Measurements from ENCODE around the gene PLXDC1. TPM values are rescaled to one million over a fixed set of nuclear protein-coding genes. Genes with fewer than 3 reads are reported as not detected.

PLXDC1 gene
- total and polyA plus RNA-seq, 3 experiments from 2014 or later, result 2.5 to 10.3 (median 2.9) TPM

- H3K4me1 Mint-ChIP-seq, result no peaks in the 10 kb centered on the region
- no peaks in the 10 kb centered on the region for H3K4me1 ChIP-seq (ENCODE audit: insufficient read depth, low read length)
- no peaks in the 10 kb centered on the region for H3K27me3 ChIP-seq (ENCODE audit: insufficient read depth, low read length, poor library complexity, severe bottlenecking)
- no peak overlapping the region for H3K27ac Mint-ChIP-seq
- H3K27me3 Mint-ChIP-seq, result no peaks in the 10 kb centered on the region
- H3K9me3 Mint-ChIP-seq, result no peaks in the 10 kb centered on the region
- H3K4me3 Mint-ChIP-seq, result no peak overlapping the region
- H3K36me3 ChIP-seq (ENCODE audit: insufficient read depth, low read length), result no peaks in the 10 kb centered on the region
- ChIA-PET CTCF (interaction anchor here (0.7 to 0.9 kb wide), 2 partner anchors 11 to 73 kb away, joined by 4 read pairs; no protein-coding TSS in a partner anchor), POLR2A (no interaction called here)
- no peaks in the 10 kb centered on the region for H3K9me3 ChIP-seq (ENCODE audit: low read length)
- peaks cover 0 to 36% (median 9%) of the 10 kb centered on the region in 3 donors for H3K36me3 Mint-ChIP-seq
- H3K4me3 ChIP-seq (ENCODE audit: low read length), result no peak overlapping the region
- no peak for DNase-seq
- H3K27ac ChIP-seq (ENCODE audit: low read depth, low read length), result no peak overlapping the region
Observed at GRCh38 chr17:39080421-39081078, 70.9 kb downstream of the PLXDC1 start.

- no peaks in the 10 kb centered on the region for H3K36me3 ChIP-seq (ENCODE audit: insufficient read depth, low read length)
- no peaks in the 10 kb centered on the region for H3K9me3 Mint-ChIP-seq
- H3K27ac Mint-ChIP-seq, result no peak overlapping the region
- H3K4me3 ChIP-seq (ENCODE audit: low read length), result no peak overlapping the region
- peaks cover 4 to 38% (median 9%) of the 10 kb centered on the region in 3 donors for H3K36me3 Mint-ChIP-seq
- H3K27ac ChIP-seq (ENCODE audit: low read depth, low read length), result no peak overlapping the region
- H3K9me3 ChIP-seq (ENCODE audit: low read length), result no peaks in the 10 kb centered on the region
- H3K4me1 ChIP-seq (ENCODE audit: insufficient read depth, low read length), result no peaks in the 10 kb centered on the region
- no peak for DNase-seq
- no peaks in the 10 kb centered on the region for H3K27me3 Mint-ChIP-seq
- H3K4me1 Mint-ChIP-seq, result no peaks in the 10 kb centered on the region
- no peaks in the 10 kb centered on the region for H3K27me3 ChIP-seq (ENCODE audit: insufficient read depth, low read length, poor library complexity, severe bottlenecking)
- ChIA-PET CTCF (interaction anchor here (0.7 to 0.9 kb wide), 2 partner anchors 12 to 74 kb away, joined by 4 read pairs; no protein-coding TSS in a partner anchor), POLR2A (no interaction called here)
- no peak overlapping the region for H3K4me3 Mint-ChIP-seq
Observed at GRCh38 chr17:39079836-39080235, 71.6 kb downstream of the PLXDC1 start.

- ChIA-PET CTCF (interaction anchor here (1.1 kb wide), 1 partner anchor 75 kb away, joined by 5 read pairs; no protein-coding TSS in a partner anchor), POLR2A (interaction anchor here (0.5 kb wide), 1 partner anchor 82 kb away, joined by 9 read pairs; no protein-coding TSS in a partner anchor)
- H3K36me3 Mint-ChIP-seq, result peaks cover 4 to 40% (median 5%) of the 10 kb centered on the region in 3 donors
- DNase-seq, result no peak
- Histone ChIP-seq H3K27me3 (ENCODE audit: insufficient read depth, low read length, poor library complexity, severe bottlenecking) (no peaks in the 10 kb centered on the region), H3K27ac (ENCODE audit: low read depth, low read length) (no peak overlapping the region), H3K4me3 (ENCODE audit: low read length) (no peak overlapping the region), H3K36me3 (ENCODE audit: insufficient read depth, low read length) (no peaks in the 10 kb centered on the region), H3K4me1 (ENCODE audit: insufficient read depth, low read length) (no peaks in the 10 kb centered on the region), H3K9me3 (ENCODE audit: low read length) (no peaks in the 10 kb centered on the region)
- H3K27ac Mint-ChIP-seq, result peak overlapping the region in 1 of 8 donors; percentile 61
- H3K27me3 Mint-ChIP-seq, result no peaks in the 10 kb centered on the region
- H3K9me3 Mint-ChIP-seq, result no peaks in the 10 kb centered on the region
- no peak overlapping the region for H3K4me3 Mint-ChIP-seq
- no peaks in the 10 kb centered on the region for H3K4me1 Mint-ChIP-seq
Observed at GRCh38 chr17:39077866-39078265, 73.6 kb downstream of the PLXDC1 start.

- Histone ChIP-seq H3K27ac (ENCODE audit: low read depth, low read length) (no peak overlapping the region), H3K36me3 (ENCODE audit: insufficient read depth, low read length) (no peaks in the 10 kb centered on the region), H3K4me1 (ENCODE audit: insufficient read depth, low read length) (no peaks in the 10 kb centered on the region), H3K9me3 (ENCODE audit: low read length) (no peaks in the 10 kb centered on the region), H3K4me3 (ENCODE audit: low read length) (no peak overlapping the region), H3K27me3 (ENCODE audit: insufficient read depth, low read length, poor library complexity, severe bottlenecking) (no peaks in the 10 kb centered on the region)
- Mint-ChIP-seq H3K4me1 (no peaks in the 10 kb centered on the region), H3K4me3 (no peak overlapping the region), H3K9me3 (no peaks in the 10 kb centered on the region), H3K27ac (no peak overlapping the region), H3K36me3 (peaks cover 4 to 37% (median 4%) of the 10 kb centered on the region in 3 donors), H3K27me3 (no peaks in the 10 kb centered on the region)
- DNase-seq, result no peak
- ChIA-PET CTCF (interaction anchor here (1.0 to 1.1 kb wide), 2 partner anchors 15 to 76 kb away, joined by 3 to 5 read pairs; no protein-coding TSS in a partner anchor), POLR2A (no interaction called here)
Observed at GRCh38 chr17:39077252-39077651, 74.2 kb downstream of the PLXDC1 start.

- no peaks in the 10 kb centered on the region for H3K9me3 ChIP-seq (ENCODE audit: low read length)
- H3K4me3 ChIP-seq (ENCODE audit: low read length), result no peak overlapping the region
- H3K27ac ChIP-seq (ENCODE audit: low read depth, low read length), result no peak overlapping the region
- Mint-ChIP-seq H3K4me1 (peaks cover 0 to under 1% (median 0%) of the 10 kb centered on the region in 3 donors), H3K4me3 (no peak overlapping the region), H3K27ac (no peak overlapping the region), H3K9me3 (no peaks in the 10 kb centered on the region), H3K27me3 (no peaks in the 10 kb centered on the region), H3K36me3 (peaks cover 4 to 38% (median 4%) of the 10 kb centered on the region in 3 donors)
- no peaks in the 10 kb centered on the region for H3K4me1 ChIP-seq (ENCODE audit: insufficient read depth, low read length)
- no peak for DNase-seq
- no peaks in the 10 kb centered on the region for H3K27me3 ChIP-seq (ENCODE audit: insufficient read depth, low read length, poor library complexity, severe bottlenecking)
- ChIA-PET POLR2A (no interaction called here), CTCF (interaction anchor here (1.0 to 1.9 kb wide), 5 partner anchors 18 to 92 kb away, joined by 3 to 6 read pairs (median 4); no protein-coding TSS in a partner anchor)
- H3K36me3 ChIP-seq (ENCODE audit: insufficient read depth, low read length), result no peaks in the 10 kb centered on the region
Observed at GRCh38 chr17:39074676-39075075, 76.8 kb downstream of the PLXDC1 start.

GRCh38 chr17:39073916-39074315, 77.5 kb downstream of the PLXDC1 start:
- Mint-ChIP-seq H3K27me3 (no peaks in the 10 kb centered on the region), H3K4me3 (no peak overlapping the region), H3K36me3 (peaks cover 4 to 37% (median 6%) of the 10 kb centered on the region in 3 donors), H3K4me1 (peaks cover 3 to 5% (median 5%) of the 10 kb centered on the region in 3 donors), H3K27ac (peak overlapping the region in 2 of 8 donors; percentile 24 to 51), H3K9me3 (no peaks in the 10 kb centered on the region)
- no peak overlapping the region for H3K4me3 ChIP-seq (ENCODE audit: low read length)
- POLR2A ChIA-PET, result no interaction called here
- no peaks in the 10 kb centered on the region for H3K27me3 ChIP-seq (ENCODE audit: insufficient read depth, low read length, poor library complexity, severe bottlenecking)
- no peak overlapping the region for H3K27ac ChIP-seq (ENCODE audit: low read depth, low read length)
- CTCF ChIA-PET, result no interaction called here
- H3K4me1 ChIP-seq (ENCODE audit: insufficient read depth, low read length), result no peaks in the 10 kb centered on the region
- H3K36me3 ChIP-seq (ENCODE audit: insufficient read depth, low read length), result no peaks in the 10 kb centered on the region
- no peaks in the 10 kb centered on the region for H3K9me3 ChIP-seq (ENCODE audit: low read length)
- DNase-seq, result no peak

- Histone ChIP-seq H3K9me3 (ENCODE audit: low read length) (no peaks in the 10 kb centered on the region), H3K4me1 (ENCODE audit: insufficient read depth, low read length) (no peaks in the 10 kb centered on the region), H3K36me3 (ENCODE audit: insufficient read depth, low read length) (no peaks in the 10 kb centered on the region), H3K27ac (ENCODE audit: low read depth, low read length) (no peak overlapping the region), H3K4me3 (ENCODE audit: low read length) (no peak overlapping the region), H3K27me3 (ENCODE audit: insufficient read depth, low read length, poor library complexity, severe bottlenecking) (no peaks in the 10 kb centered on the region)
- Mint-ChIP-seq H3K4me1 (peaks cover 3 to 5% (median 5%) of the 10 kb centered on the region in 3 donors), H3K36me3 (peaks cover 4 to 35% (median 6%) of the 10 kb centered on the region in 3 donors), H3K27ac (peak overlapping the region in 2 of 8 donors; percentile 26 to 47), H3K27me3 (no peaks in the 10 kb centered on the region), H3K9me3 (no peaks in the 10 kb centered on the region), H3K4me3 (no peak overlapping the region)
- CTCF ChIA-PET, result no interaction called here
- DNase-seq, result no peak
- POLR2A ChIA-PET, result no interaction called here
Observed at GRCh38 chr17:39073353-39073752, 78.1 kb downstream of the PLXDC1 start.

GRCh38 chr17:39071573-39071972, 79.9 kb downstream of the PLXDC1 start:
- Mint-ChIP-seq H3K36me3 (peaks cover 3 to 24% (median 4%) of the 10 kb centered on the region in 3 donors), H3K4me3 (no peak overlapping the region), H3K9me3 (no peaks in the 10 kb centered on the region), H3K27ac (no peak overlapping the region), H3K27me3 (no peaks in the 10 kb centered on the region), H3K4me1 (peaks cover 3 to 5% (median 5%) of the 10 kb centered on the region in 3 donors)
- H3K27me3 ChIP-seq (ENCODE audit: insufficient read depth, low read length, poor library complexity, severe bottlenecking), result no peaks in the 10 kb centered on the region
- H3K27ac ChIP-seq (ENCODE audit: low read depth, low read length), result no peak overlapping the region
- DNase-seq, result no peak
- H3K36me3 ChIP-seq (ENCODE audit: insufficient read depth, low read length), result no peaks in the 10 kb centered on the region
- H3K4me3 ChIP-seq (ENCODE audit: low read length), result no peak overlapping the region
- H3K9me3 ChIP-seq (ENCODE audit: low read length), result no peaks in the 10 kb centered on the region
- H3K4me1 ChIP-seq (ENCODE audit: insufficient read depth, low read length), result no peaks in the 10 kb centered on the region
- ChIA-PET POLR2A (no interaction called here), CTCF (interaction anchor here (1.2 to 2.7 kb wide), 5 partner anchors 21 to 135 kb away, joined by 5 to 21 read pairs (median 7); partner anchors contain the start of gene PLXDC1)

Data from CD8-positive, alpha-beta memory T cell (primary cell).